Head of caudate nucleus (tissue), 42 donors: ENCODE measurements around the gene ACOX2.
"Not testable (repeated sequence)": the region's sequence is repeated elsewhere in the genome, so short reads cannot be mapped to it uniquely, and the experiment has no call there.

Experiments
- DNase-seq, 42 donors: peaks; one replicate each; pipeline versions ENCODE4 v3.0.0 to v3.0.0-alpha.2; 2020 to 2021; ENCODE audit warnings: mixed read lengths in 7 of 42
- intact Hi-C: fragments of 100-400 bp; cut with DNase I; formaldehyde crosslinking; loops from one replicate; pipeline ENCODE4 v1.15.0; 2022

ACOX2 gene

GRCh38 chr3:58544541-58544940 lies 7.6 kb upstream of the ACOX2 start:
- intact Hi-C loops, result no loop called here

GRCh38 chr3:58540176-58540858 lies 3.3 kb upstream of the ACOX2 start:
- peak in 3 of 42 donors; percentile 8 to 36 (median 9) for DNase-seq
- intact Hi-C loops, result no loop called here

More at GRCh38 chr3:58544541-58544940, 7.6 kb upstream of the ACOX2 start:
- no peak for DNase-seq

GRCh38 chr3:58539626-58540025 lies 2.6 kb upstream of the ACOX2 start:
- intact Hi-C loops, result loop anchor here (5.0 to 10.0 kb wide), 2 partner anchors 217 to 355 kb away; no protein-coding TSS in a partner anchor

GRCh38 chr3:58537412-58538301 lies 667 bp upstream of the ACOX2 start:
- peak in 2 of 42 donors; percentile 12 to 22 for DNase-seq
- intact Hi-C loops, result loop anchor here (5.0 to 10.0 kb wide), 2 partner anchors 215 to 353 kb away; no protein-coding TSS in a partner anchor

More at GRCh38 chr3:58539626-58540025, 2.6 kb upstream of the ACOX2 start:
- peak in 2 of 42 donors; percentile 0 to 18 for DNase-seq

- intact Hi-C loops, result loop anchor here (5.0 to 10.0 kb wide), 2 partner anchors 214 to 351 kb away; no protein-coding TSS in a partner anchor
- peak in 2 of 42 donors; percentile 27 for DNase-seq
Observed at GRCh38 chr3:58535531-58536500, 1.2 kb downstream of the ACOX2 start.

GRCh38 chr3:58534592-58535494 lies 2.1 kb downstream of the ACOX2 start:
- intact Hi-C loops, result loop anchor here (5.0 to 10.0 kb wide), 4 partner anchors 43 to 350 kb away; partner anchors contain the start of genes HTD2, KCTD6 and RPP14

GRCh38 chr3:58532794-58533220 lies 4.2 kb downstream of the ACOX2 start:
- intact Hi-C loops, result loop anchor here (5.0 to 10.0 kb wide), 3 partner anchors 41 to 348 kb away; partner anchors contain the start of genes HTD2, KCTD6 and RPP14
- DNase-seq, result peak; percentile 50 to 90 (median 78)

More at GRCh38 chr3:58534592-58535494, 2.1 kb downstream of the ACOX2 start:
- peak in 1 of 42 donors; percentile 33 for DNase-seq

- intact Hi-C loops, result loop anchor here (5.0 to 10.0 kb wide), 3 partner anchors 40 to 347 kb away; partner anchors contain the start of genes HTD2, KCTD6 and RPP14
- peak in 1 of 42 donors; percentile 1 for DNase-seq
Observed at GRCh38 chr3:58531956-58532355, 5.0 kb downstream of the ACOX2 start.

GRCh38 chr3:58531555-58531954 lies 5.4 kb downstream of the ACOX2 start:
- intact Hi-C loops, result loop anchor here (5.0 to 10.0 kb wide), 3 partner anchors 39 to 347 kb away; partner anchors contain the start of genes HTD2, KCTD6 and RPP14
- peak in 1 of 42 donors; percentile 21 for DNase-seq

GRCh38 chr3:58530354-58530865 lies 6.6 kb downstream of the ACOX2 start:
- intact Hi-C loops, result loop anchor here (5.0 to 10.0 kb wide), 3 partner anchors 38 to 346 kb away; partner anchors contain the start of genes HTD2, KCTD6 and RPP14
- no peak for DNase-seq

- DNase-seq, result peak in 1 of 42 donors; percentile 33
- intact Hi-C loops, result loop anchor here (5.0 to 10.0 kb wide), 3 partner anchors 37 to 345 kb away; partner anchors contain the start of genes HTD2, KCTD6 and RPP14
Observed at GRCh38 chr3:58529516-58530353, 7.3 kb downstream of the ACOX2 start.

GRCh38 chr3:58528629-58529028 lies 8.4 kb downstream of the ACOX2 start:
- no peak for DNase-seq
- intact Hi-C loops, result no loop called here

GRCh38 chr3:58527440-58527839 lies 9.6 kb downstream of the ACOX2 start:
- intact Hi-C loops, result not testable (repeated sequence)
- peak in 1 of 42 donors; percentile 24 for DNase-seq

GRCh38 chr3:58526515-58526957 lies 10.5 kb downstream of the ACOX2 start:
- peak in 1 of 42 donors; percentile 41 for DNase-seq
- intact Hi-C loops, result no loop called here

GRCh38 chr3:58524326-58524888 lies 12.6 kb downstream of the ACOX2 start:
- intact Hi-C loops, result no loop called here
- DNase-seq, result no peak
